ENCODE data around the gene MOSPD2. TPM values are rescaled to one million over a fixed set of nuclear protein-coding genes. Genes with fewer than 3 reads are reported as not detected.

The MOSPD2 gene
- 10 to 100 TPM; 18.6 to 25.9 (median 21.7) TPM for polyA plus RNA-seq (ENCODE audit: insufficient read length in 4 of 4)

GRCh38 chrX:14872851-14873675 lies at the start of gene MOSPD2, which contains the start of gene FANCB:
Gene MOSPD2 (plus strand): TSS chrX:14873421. CDS start chrX:14873529, 108 bp downstream.
Gene FANCB (minus strand): TSS chrX:14873069. CDS start chrX:14865510, 7,559 bp downstream.
- peak; percentile 74 to 83 (median 81) for DNase-seq (ENCODE audit: low read depth in 4 of 4, low spot score in 3 of 4)

DNA sequence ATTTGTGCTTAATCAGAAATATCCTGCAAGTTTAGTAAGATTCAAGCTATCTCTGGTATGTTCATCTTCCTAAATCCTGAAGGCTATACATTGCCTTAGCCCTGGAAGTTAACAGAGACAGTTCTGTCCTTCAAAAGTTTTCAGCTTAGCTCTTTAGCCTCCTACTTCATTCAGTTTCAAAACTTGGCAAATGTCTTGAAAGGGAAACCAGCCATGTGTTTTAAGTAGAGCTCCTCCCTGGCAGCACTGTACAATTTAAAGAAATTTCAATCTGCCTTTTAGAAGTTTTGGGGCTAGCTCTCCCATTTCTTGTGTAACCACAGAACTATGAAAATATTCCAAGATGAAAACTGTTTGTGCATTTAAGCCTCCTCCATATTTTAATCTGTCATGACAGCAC lies 47.4 kb upstream of the MOSPD2 start:
- DNase-seq (ENCODE audit: low read depth in 4 of 4, low spot score in 3 of 4), result no peak

DNA sequence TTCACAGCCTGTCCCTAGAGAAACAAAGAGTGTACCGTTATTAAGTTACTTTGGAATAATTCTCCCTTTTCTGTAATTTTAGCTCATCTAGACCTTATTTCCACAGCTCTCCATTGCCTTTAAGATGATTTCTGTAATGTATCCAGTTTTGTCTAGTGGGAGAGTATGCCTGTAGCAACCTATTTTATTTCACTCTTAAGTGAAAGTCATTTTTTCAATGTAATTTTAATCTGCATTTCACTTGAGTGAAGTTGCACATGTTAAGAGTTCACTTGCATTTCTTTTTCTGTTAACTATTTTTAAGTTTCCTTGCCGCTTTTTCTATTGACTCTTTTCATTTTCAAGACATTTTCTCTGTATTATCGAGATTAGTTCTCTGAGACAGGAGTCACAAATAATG lies 46.9 kb upstream of the MOSPD2 start:
- DNase-seq (ENCODE audit: low read depth in 4 of 4, low spot score in 3 of 4), result no peak

GRCh38 chrX:14829643-14830042 lies 43.6 kb upstream of the MOSPD2 start:
- DNase-seq (ENCODE audit: low read depth in 4 of 4, low spot score in 3 of 4), result no peak

DNA sequence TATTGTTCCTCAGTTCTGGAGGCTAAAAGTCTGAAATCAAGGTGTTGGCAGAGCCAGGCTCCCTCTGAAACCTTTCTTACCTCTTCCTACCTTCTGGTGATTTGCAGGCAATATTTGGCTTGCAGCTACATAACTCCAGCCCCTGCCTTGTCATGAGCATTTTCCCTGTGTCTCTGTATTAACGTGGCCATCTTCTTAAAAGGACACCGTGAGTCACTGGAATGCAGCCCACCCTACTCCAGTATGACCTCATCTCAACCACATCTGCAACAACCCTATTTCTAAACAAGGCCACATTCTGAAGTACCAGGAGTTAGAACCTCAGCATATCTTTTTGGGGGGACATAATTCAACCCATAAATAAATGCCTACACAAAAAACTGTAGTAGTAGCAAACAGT lies 41.1 kb upstream of the MOSPD2 start:
- DNase-seq (ENCODE audit: low read depth in 4 of 4, low spot score in 3 of 4), result no peak

DNA sequence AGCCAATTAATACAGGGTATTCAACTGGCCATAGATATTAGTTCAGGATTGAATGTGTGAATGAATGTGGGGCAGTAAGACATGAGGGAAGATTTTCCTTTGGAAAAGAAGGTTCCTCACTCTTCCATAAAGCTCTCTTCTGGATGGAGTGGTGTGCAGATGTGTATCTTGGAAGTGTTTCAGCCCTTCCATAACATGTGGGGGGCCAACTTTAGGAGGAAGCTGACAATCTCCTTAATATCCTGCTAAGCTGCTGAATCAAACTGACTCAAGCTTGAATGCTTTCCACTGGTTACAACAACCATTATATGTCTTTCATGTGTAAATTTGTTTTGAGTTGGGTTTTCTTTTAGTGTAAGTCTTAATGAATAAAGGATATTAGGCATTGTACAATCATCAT lies 40.6 kb upstream of the MOSPD2 start:
- no peak for DNase-seq (ENCODE audit: low read depth in 4 of 4, low spot score in 3 of 4)

- no peak for DNase-seq (ENCODE audit: low read depth in 4 of 4, low spot score in 3 of 4)
These were observed 36.1 kb upstream of the MOSPD2 start for GRCh38 chrX:14837155-14837554.

DNA sequence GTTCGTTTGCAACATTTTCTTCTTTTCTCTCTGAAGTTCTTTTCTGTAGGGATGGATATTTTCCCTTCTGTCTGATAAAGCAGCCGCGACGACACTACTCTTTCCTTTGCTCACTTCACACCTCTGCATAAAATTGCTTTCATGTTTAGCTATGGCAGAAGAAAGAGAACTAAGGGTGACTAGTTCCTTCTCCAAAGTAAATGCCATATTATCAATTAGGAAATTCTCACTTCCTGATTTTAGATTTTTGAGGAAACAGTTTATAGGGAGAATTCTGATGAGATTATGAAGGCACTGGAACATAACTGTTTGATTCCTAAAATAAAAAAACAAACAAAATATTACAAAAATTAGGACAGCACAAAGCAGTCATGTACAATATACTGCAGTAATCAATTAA lies 29.6 kb upstream of the MOSPD2 start:
- no peak for DNase-seq (ENCODE audit: low read depth in 4 of 4, low spot score in 3 of 4)

- DNase-seq (ENCODE audit: low read depth in 4 of 4, low spot score in 3 of 4), result no peak
These were observed 21.7 kb upstream of the MOSPD2 start for GRCh38 chrX:14851526-14851925.

- DNase-seq (ENCODE audit: low read depth in 4 of 4, low spot score in 3 of 4), result no peak
These were observed 8.6 kb upstream of the MOSPD2 start for GRCh38 chrX:14864631-14865030.

- no peak for DNase-seq (ENCODE audit: low read depth in 4 of 4, low spot score in 3 of 4)
These were observed 8.0 kb upstream of the MOSPD2 start for GRCh38 chrX:14865201-14865600.

DNA sequence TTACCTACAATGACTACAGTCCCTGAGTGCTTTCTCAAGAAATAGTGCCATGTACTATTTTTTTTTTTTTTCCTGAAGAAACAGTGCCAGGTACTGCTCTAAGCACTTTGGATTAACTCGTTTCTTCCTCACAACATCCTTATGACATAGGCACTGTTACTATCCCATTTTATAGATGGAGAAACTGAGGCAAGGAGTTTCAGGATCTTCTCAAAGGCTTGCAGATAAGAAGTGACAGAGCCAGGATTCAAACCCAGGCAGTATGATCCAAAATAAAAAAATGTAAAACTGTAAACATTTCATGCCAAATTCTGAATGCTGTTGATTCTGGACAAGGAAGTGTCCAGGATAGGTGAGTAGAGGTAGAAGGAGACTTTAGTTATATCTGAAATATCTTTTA lies 1.5 kb upstream of the MOSPD2 start:
- no peak for DNase-seq (ENCODE audit: low read depth in 4 of 4, low spot score in 3 of 4)

GRCh38 chrX:14872355-14872754 lies 866 bp upstream of the MOSPD2 start:
- DNase-seq (ENCODE audit: low read depth in 4 of 4, low spot score in 3 of 4), result no peak

- DNase-seq (ENCODE audit: low read depth in 4 of 4, low spot score in 3 of 4), result no peak
These were observed 442 bp downstream of the MOSPD2 start for GRCh38 chrX:14873676-14874049.

DNA sequence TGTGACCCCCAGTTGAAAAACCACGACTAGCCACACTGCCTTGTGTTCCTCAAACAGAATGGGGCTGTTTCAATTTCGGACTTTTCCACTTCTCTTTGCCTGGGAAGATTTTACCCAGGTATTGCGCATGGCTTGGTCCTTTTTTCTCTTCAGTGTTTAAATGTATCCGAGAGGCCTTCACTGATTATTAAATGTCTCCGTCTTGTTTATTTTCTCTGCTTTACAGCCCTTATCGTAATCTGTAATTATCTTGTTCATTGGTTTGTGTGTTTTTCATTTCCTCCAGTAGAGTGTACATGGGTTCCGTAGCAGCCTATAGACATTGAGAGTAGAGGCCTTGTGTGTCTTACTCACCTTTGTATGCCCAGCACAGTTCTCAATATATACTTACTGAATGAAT lies 2.4 kb downstream of the MOSPD2 start:
- DNase-seq (ENCODE audit: low read depth in 4 of 4, low spot score in 3 of 4), result no peak

GRCh38 chrX:14883826-14884225 lies 10.6 kb downstream of the MOSPD2 start:
- DNase-seq (ENCODE audit: low read depth in 4 of 4, low spot score in 3 of 4), result no peak

DNA sequence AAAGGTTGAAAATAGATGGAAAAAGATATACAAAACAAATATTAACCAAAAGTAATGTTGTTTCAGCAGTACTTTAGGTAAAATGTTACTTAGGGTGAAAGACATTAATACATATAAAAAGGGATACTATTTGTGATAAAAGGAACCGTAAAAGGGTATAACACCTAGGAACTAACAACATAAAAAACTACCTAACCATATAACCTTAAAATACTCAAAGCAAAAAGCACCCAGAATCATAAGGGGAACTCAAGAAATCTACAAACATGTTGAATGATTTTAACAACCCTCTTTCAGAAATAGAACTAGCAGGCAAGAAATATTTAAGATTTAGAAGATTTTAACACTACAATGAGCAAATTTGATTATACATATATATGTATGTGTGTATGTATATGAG lies 11.5 kb downstream of the MOSPD2 start:
- no peak for DNase-seq (ENCODE audit: low read depth in 4 of 4, low spot score in 3 of 4)

DNA sequence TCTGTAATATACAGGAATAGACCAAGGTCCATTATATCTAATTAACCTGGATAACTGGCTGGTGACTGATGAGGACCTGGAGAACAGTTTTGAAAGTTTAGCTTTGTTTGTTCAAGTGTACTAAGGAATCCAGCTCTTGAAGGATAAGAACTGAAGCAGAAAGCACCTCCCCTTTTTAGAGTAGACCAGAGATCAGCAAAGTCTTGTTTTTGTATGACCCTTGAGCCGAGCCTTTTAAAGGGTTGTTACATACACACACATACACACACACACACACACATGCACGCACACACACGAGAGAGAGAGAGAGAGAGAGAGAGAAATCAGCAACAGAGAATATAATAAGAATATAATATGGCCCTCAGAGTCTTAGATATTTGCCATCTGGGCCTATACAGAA lies 13.0 kb downstream of the MOSPD2 start:
- DNase-seq (ENCODE audit: low read depth in 4 of 4, low spot score in 3 of 4), result no peak

- no peak for DNase-seq (ENCODE audit: low read depth in 4 of 4, low spot score in 3 of 4)
These were observed 23.1 kb downstream of the MOSPD2 start for GRCh38 chrX:14896273-14896672.

GRCh38 chrX:14897042-14897441 lies 23.8 kb downstream of the MOSPD2 start:
- no peak for DNase-seq (ENCODE audit: low read depth in 4 of 4, low spot score in 3 of 4)

GRCh38 chrX:14899607-14900006 lies 26.4 kb downstream of the MOSPD2 start:
- DNase-seq (ENCODE audit: low read depth in 4 of 4, low spot score in 3 of 4), result no peak

- DNase-seq (ENCODE audit: low read depth in 4 of 4, low spot score in 3 of 4), result no peak
These were observed 29.3 kb downstream of the MOSPD2 start for GRCh38 chrX:14902537-14902936.

- DNase-seq (ENCODE audit: low read depth in 4 of 4, low spot score in 3 of 4), result no peak
These were observed 30.7 kb downstream of the MOSPD2 start for GRCh38 chrX:14903891-14904290.

Data from left renal pelvis (tissue), 4 donors.